ENCODE results near the gene ELFN1. TPM values are rescaled to one million over a fixed set of nuclear protein-coding genes. Genes with fewer than 3 reads are reported as not detected.
A peak's percentile ranks its signal among the peaks of the same experiment; 100 is the strongest.

ELFN1 gene
- total and polyA plus RNA-seq, 9 of the 15 experiments (the other 6 are each of a cell fraction or from before 2014, with no cell fraction given), result 0.04 to 0.64 (median 0.18) TPM; not detected in 2

DNA sequence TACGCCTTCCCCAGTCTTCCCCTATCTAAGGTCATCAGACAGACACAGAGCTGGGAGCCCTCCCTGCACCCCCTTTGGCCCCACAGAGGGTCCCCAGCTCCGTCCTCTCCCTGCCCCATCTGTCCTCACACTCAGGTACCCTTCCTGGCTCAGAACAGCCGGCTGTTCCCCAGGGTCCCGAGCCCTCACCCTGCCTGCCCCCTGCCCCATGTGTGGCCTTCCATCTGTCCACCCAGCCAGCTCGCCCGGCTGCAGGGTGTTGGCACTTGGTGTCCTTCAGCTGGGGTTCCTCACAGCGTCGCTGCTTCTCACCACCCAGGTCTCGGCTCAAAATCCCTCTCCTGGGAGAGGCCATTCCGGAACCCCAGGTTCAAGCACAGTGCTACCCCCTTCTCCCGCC is 28.9 kb upstream of the ELFN1 start (continued):
- TF ChIP-seq ZNF785 (CRISPR knock-in tag; IDR thresholded peaks at IDR 0.05), result no peak
- no peak for TF ChIP-seq CEBPG (CRISPR knock-in tag; IDR thresholded peaks at IDR 0.05)
- TF ChIP-seq CEBPG (tag; conservative IDR thresholded peaks at IDR 0.05 in 1 of 2, IDR thresholded peaks at IDR 0.05 in 1 of 2), result no peak
- TF ChIP-seq KLF1 (tag; IDR thresholded peaks at IDR 0.05), result no peak
- TF ChIP-seq NFYB (IDR thresholded peaks at IDR 0.05; ENCODE audit: extremely low read depth, insufficient read length), result no peak
- TF ChIP-seq GATAD2A (IDR thresholded peaks at IDR 0.05), result no peak
- TF ChIP-seq MYBL2 (IDR thresholded peaks at IDR 0.05; ENCODE audit: low read depth), result no peak
- no peak for TF ChIP-seq MYBL2 (CRISPR knock-in tag; IDR thresholded peaks at IDR 0.05; ENCODE audit: borderline replicate concordance)
- no peak for TF ChIP-seq KLF6 (CRISPR knock-in tag; IDR thresholded peaks at IDR 0.05; ENCODE audit: borderline replicate concordance)

DNA sequence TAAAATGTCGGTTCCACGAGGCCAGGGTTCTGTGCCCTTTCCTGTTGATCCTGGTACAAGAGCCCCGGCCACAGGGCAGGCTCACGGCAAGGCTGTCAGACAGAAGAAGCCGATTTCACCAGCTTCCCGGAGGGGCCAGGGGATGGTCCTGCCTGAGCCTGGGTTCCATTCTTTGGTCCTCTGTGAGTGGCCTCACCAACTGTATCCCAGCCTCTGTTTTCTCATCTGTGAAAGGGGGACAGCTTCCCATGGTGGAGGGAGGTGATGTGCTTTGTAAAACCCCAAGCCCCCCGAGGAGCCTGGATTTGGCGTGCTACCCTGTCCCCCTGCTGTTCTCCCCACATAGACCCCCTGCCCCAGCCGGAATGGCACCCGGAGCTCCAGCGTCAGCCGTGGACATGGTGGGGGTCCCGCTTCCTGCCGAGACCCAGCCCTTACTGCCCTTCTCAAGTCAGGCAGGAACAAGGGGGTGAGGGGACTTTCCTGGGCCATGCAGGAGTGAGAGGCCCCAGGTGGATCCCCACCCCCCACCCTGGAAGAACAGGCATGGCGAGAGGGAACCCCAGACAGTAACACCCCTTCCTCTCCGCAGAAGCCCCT is 28.3 kb upstream of the ELFN1 start:
- intact Hi-C loops (cut with micrococcal nuclease) (loop anchor here (10.0 kb wide), 1 partner anchor 63 kb away; no protein-coding TSS in a partner anchor), in situ Hi-C loops (cut with MboI) (no loop called here)
- ChIA-PET POLR2A (interaction anchor here (0.6 to 0.7 kb wide), 2 partner anchors 66 to 780 kb away, joined by 3 read pairs; no protein-coding TSS in a partner anchor), CTCF (ENCODE audit: low intra/inter-chr PET ratio) (no interaction called here)
- FAIRE-seq, result no peak
- no peaks in the 10 kb centered on the region for H3K9me3 ChIP-seq (replicated peaks; ENCODE audit: control insufficient read depth, insufficient read depth, low read depth, low read length)
- no TSS peak for BruUV-seq (replicated peaks)
- no peaks in the 10 kb centered on the region for H3K9me1 ChIP-seq (ENCODE audit: control insufficient read depth, insufficient read depth, low read length)
- no peaks in the 10 kb centered on the region for H3K36me3 ChIP-seq (ENCODE audit: control insufficient read depth, insufficient read depth, low read length)
- no peak overlapping the region for H3K4me2 ChIP-seq (ENCODE audit: insufficient read depth, low read length)
- H3K4me3 ChIP-seq, result no peak overlapping the region
- peaks cover 9 to 43% of the 10 kb centered on the region in 2 experiments; a peak in 3 of 5 replicates for H3K4me1 ChIP-seq (replicated peaks in 1 of 2; ENCODE audit: control insufficient read depth in 2 of 2, insufficient read depth in 2 of 2, low read length in 2 of 2)
- H2AFZ ChIP-seq (ENCODE audit: low read depth, low read length), result no peak overlapping the region
- DNase-seq (ENCODE audit: extremely low read depth in 1 of 4, low spot score in 3 of 4), result no peak
- no peak for ATAC-seq
- no peaks in the 10 kb centered on the region for H3K79me2 ChIP-seq (ENCODE audit: control insufficient read depth, insufficient read depth, low read length)
- H3K9ac ChIP-seq (ENCODE audit: insufficient read depth in 1 of 2, low read depth in 2 of 2, low read length in 2 of 2), result 0 out of 4 replicates have a peak overlapping the region, but pooled peaks of 1 of the 2 experiments have one; percentile 13
- H4K20me1 ChIP-seq (replicated peaks; ENCODE audit: control insufficient read depth, insufficient read depth, low read length), result 0 out of 2 replicates have a peak, but pooled peaks cover 3% of the 10 kb centered on the region
- WGBS (ENCODE audit: insufficient coverage, low coverage, missing lambda C conversion rate), result 48% methylated on average over 13 of the region's 16 CpGs
- no peak overlapping the region for H3K27ac ChIP-seq (ENCODE audit: extremely low read depth, low read depth, low read length)
- H3K27me3 ChIP-seq (ENCODE audit: control insufficient read depth in 2 of 2, insufficient read depth in 2 of 2, low read length in 2 of 2), result peaks cover 0 to 16% of the 10 kb centered on the region in 2 experiments; a peak in 2 of 5 replicates
- TF ChIP-seq ZBTB8A (IDR thresholded peaks at IDR 0.05; ENCODE audit: partially characterized antibody) (no peak), NFYB (IDR thresholded peaks at IDR 0.05; ENCODE audit: extremely low read depth, insufficient read length) (no peak), CSDE1 (IDR thresholded peaks at IDR 0.05) (no peak), RBM25 (IDR thresholded peaks at IDR 0.05; ENCODE audit: low read depth, low read length, severe bottlenecking) (peak; percentile 57), NR1H2 (CRISPR knock-in tag; IDR thresholded peaks at IDR 0.05) (no peak), KDM1A (IDR thresholded peaks at IDR 0.05) (peak in 1 of 2 experiments; percentile 72; a peak in 2 of 4 replicates), POLR3G (IDR thresholded peaks at IDR 0.05; ENCODE audit: extremely low read depth, insufficient read length, insufficient replicate concordance) (no peak), CBFB (CRISPR knock-in tag; IDR thresholded peaks at IDR 0.05) (no peak), BCOR (IDR thresholded peaks at IDR 0.05) (peak; percentile 63)
- TF ChIP-seq, protein P1, sequence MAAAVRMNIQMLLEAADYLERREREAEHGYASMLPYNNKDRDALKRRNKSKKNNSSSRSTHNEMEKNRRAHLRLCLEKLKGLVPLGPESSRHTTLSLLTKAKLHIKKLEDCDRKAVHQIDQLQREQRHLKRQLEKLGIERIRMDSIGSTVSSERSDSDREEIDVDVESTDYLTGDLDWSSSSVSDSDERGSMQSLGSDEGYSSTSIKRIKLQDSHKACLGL (CRISPR knock-in tag; IDR thresholded peaks at IDR 0.05; ENCODE audit: borderline replicate concordance, poor library complexity, severe bottlenecking), result no peak
- TF ChIP-seq, protein P2, sequence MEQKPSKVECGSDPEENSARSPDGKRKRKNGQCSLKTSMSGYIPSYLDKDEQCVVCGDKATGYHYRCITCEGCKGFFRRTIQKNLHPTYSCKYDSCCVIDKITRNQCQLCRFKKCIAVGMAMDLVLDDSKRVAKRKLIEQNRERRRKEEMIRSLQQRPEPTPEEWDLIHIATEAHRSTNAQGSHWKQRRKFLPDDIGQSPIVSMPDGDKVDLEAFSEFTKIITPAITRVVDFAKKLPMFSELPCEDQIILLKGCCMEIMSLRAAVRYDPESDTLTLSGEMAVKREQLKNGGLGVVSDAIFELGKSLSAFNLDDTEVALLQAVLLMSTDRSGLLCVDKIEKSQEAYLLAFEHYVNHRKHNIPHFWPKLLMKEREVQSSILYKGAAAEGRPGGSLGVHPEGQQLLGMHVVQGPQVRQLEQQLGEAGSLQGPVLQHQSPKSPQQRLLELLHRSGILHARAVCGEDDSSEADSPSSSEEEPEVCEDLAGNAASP (IDR thresholded peaks at IDR 0.05), result no peak
- TF ChIP-seq, protein P3, sequence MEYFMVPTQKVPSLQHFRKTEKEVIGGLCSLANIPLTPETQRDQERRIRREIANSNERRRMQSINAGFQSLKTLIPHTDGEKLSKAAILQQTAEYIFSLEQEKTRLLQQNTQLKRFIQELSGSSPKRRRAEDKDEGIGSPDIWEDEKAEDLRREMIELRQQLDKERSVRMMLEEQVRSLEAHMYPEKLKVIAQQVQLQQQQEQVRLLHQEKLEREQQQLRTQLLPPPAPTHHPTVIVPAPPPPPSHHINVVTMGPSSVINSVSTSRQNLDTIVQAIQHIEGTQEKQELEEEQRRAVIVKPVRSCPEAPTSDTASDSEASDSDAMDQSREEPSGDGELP (CRISPR knock-in tag; IDR thresholded peaks at IDR 0.05; ENCODE audit: borderline replicate concordance), result no peak
